GM19193 (cell line): Measurements from ENCODE around the gene DENND4C.

ENCODE experiments used
- POLR2A ChIP-seq: IDR thresholded peaks from 4 replicates; pipeline ENCODE4 v1.6.1; 2011; ENCODE audit not compliant: insufficient read depth, insufficient read length; ENCODE audit errors: extremely low read depth

DENND4C gene

DNA sequence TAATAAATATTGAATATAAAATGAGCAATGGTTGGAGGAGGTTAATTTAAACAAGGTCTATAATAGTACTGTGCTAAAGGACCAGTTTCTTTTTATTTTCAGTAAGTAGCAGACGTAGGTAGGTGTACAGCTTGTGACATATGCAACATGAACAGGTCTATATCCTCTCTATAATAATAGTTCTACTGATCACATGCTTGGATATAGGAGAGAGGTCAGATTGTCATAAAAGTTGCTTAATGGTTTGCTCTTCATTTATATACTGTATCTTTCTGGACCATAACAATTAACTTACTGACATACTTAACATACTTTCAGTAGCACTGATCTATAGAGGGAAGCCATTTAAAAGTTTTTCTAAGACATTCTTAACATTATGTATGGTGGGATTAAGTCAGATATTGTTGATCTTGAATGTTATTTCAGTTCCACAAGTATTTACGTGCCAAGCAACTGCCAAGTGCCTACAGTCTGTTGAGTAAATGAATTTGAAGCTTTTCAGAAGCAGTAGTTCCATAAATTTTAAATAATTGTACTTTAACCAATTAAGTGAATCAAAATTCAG lies 68.0 kb downstream of the DENND4C start:
- TF ChIP-seq POLR2A, result no peak

DNA sequence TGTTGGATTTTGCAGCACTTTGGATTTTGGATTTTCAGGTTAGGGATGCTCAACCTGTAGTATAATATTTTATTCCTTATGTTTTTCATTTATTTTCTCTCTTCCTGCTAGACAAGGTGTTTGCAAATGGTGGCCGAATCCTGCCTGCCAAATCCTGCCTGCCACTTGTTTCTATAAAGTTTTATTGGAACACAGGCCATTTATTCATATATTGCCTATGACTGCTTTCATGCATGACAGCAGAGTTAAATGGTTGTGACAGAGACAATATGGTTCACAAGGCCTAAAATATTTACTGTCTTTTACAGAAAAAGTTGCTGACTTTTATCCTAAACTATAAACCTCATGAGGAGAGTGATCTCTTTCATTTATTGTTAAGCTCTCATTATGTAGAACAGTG lies 72.7 kb downstream of the DENND4C start:
- no peak for TF ChIP-seq POLR2A

DNA sequence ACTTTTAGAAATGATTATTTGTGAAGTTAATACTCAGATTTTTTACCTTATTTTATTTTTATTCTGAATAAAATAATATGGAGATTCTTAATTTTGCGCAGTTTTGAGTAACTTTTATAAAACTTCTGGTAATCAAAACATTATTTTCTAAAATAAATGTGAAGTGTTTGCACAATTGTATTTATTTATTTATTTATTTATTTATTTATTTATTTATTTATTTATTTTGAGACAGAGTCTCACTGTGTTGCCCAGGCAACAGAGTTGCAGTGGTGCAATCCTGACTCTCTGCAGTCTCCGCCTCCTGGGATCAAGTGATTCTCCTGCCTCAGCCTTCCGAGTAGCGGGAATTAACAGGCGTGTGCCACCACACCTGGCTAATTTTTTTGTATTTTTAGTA lies 76.1 kb downstream of the DENND4C start:
- TF ChIP-seq POLR2A, result no peak

DNA sequence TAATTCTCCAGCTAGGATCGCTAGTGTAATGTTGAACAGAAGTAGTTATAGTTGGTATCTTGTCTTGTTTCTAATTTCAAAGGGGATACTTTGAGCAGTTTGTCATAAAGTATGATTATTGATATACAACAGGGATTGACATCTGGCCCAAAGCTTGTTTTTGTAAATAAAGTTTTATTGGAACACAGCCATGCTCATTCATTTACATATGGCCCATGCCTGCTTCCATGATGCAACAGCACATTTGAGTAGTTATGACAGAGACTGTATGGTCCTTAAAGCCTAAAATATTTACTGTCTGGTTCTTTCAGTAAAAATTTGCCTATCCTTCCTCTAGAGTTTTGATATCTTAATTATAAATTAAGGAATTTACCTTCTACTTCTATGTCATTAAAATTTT lies 79.8 kb downstream of the DENND4C start:
- TF ChIP-seq POLR2A, result no peak

DNA sequence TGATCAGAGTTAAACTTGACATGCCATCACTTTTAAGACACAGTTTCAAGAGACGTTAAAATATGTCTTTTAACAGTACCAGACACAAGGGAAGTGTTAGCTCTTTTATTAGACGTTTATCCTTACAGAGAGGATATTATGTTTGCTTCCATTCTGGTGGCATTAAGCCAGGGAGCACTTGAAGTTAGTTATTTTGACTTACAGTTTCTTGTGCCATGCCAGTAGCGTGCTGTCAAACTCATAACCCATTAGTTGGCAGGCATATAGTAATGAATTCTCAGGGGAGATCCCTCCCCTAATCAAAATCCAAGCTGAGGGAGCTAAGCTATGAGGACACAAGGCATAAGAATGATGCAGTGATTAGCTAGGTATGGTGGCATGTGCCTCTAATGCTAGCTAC lies 83.1 kb downstream of the DENND4C start:
- no peak for TF ChIP-seq POLR2A

DNA sequence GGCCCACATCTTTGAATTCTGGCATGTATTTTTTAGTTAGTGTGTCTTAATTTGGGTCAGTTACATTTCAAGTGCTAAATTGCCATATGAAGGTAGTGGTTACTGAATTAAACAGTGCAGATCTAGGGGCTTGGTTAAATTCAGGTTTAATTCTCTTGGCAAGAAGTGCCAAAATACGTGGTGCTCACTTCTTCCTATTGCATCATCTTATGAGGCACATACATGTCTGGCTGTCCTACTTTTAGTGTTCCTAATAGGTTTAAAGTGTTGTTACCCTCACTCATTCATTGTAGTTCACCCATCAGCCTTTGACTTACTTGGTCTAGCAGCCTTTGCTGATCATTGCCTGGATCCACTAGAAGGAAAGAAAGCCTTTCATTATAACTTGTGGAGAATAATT lies 90.0 kb downstream of the DENND4C start:
- TF ChIP-seq POLR2A, result no peak

DNA sequence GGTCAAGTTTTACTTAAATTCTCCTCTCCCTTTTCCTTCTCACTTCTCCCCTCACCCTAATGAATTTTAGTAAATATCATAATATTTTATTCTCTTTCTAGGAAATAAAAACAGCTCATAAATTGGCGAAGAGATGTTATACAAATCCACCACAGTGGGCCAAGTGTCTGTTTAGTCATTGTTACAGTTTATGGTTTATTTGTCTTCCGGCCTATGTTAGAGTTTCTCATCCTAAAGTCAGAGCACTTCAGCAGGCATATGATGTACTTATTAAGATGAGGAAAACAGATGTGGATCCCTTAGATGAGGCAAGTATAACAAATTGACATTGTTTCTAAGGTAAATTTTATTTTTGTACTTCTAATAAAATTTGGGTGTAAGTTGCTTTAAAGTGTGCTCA lies 101.4 kb downstream of the DENND4C start:
- TF ChIP-seq POLR2A, result no peak

DNA sequence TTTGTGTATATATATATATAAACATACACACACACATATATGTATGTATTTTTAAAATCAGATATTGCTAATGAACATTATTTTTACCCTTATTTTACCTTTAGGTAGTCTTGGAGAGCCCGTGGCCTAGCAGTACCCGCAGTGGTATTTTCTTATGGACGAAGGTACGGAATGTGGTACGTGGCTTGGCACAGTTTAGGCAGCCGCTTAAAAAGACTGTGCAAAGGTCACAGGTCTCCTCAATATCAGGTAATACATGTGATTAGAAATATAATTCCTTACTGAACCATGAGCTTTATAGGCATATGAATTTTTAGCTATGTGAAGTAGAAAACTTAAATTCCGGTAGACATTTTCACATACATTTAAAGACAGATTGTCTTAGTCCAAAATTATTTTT lies 105.7 kb downstream of the DENND4C start:
- TF ChIP-seq POLR2A, result no peak

DNA sequence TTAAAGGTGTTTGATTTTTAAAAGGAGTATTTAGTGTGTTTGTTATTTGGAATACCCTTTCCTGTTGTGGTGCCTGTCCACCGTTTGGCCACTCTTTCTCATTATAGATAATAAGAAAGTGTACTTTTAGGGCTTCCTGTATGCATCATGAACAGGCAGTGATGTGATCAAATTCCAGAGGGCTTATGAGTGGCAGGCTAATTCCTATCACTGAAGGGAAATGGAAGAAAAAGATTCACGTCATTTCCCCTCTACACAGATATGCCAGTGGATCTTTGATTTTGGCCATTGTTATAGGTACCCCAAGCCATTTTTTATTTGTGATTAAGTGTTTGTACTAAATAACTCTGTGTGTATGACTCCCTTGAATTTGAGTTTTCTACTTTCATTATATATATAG lies 112.5 kb downstream of the DENND4C start:
- no peak for TF ChIP-seq POLR2A

DNA sequence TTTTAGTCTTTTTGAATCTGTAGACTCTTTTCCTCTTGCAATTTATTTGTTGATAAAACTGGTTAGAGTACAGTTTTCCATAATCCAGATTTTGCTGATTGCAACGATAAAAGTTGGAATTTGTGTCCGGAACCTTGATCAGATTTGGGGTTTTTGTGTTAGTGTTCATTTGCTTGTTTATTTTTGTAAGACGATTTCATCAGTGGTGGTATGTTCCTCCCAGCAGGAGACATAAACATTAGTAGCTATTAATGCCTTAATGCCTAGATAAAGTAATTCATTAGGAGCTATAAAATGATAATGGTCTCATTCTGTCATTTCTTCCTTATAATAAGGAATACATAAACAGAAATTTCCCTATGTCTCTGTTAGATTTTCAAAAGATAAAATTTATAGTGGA lies 128.2 kb downstream of the DENND4C start:
- TF ChIP-seq POLR2A, result no peak

DNA sequence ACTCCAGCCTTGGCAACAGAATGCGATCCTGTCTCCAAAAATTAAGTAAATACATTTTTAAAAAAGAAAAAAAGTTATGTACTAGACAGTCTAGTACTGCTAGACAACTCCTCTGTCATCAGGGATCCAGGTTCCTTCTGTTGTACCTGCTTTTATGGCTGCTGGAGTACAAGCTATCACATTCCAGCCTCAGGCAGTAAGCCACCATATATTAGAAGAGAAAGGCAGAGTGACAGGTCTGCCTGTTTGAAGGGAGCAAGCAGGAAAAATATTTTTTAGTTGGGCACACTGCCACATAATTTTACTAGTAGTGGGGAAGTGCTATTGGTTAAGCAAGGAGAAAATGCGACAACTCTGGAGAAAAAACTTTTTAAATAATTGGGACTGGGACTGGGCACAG lies 138.6 kb downstream of the DENND4C start:
- TF ChIP-seq POLR2A, result no peak

DNA sequence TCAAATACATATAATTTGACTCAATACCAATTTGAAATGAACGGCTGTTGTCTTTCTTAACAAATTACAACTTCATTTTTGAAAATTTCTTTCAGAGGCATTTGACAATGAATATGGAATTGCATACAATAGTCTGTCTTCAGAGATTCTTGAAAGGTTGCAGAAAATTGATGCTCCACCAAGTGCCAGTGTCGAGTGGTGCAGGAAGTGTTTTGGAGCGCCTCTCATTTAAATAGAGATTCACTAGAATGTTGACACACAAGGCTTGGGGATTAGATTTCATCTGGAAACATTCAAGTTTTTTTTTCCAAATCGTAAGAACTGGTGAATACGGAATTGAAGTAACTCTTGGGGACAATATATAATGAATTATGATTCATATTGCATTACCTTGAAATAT lies 141.4 kb downstream of the DENND4C start:
- TF ChIP-seq POLR2A, result no peak

DNA sequence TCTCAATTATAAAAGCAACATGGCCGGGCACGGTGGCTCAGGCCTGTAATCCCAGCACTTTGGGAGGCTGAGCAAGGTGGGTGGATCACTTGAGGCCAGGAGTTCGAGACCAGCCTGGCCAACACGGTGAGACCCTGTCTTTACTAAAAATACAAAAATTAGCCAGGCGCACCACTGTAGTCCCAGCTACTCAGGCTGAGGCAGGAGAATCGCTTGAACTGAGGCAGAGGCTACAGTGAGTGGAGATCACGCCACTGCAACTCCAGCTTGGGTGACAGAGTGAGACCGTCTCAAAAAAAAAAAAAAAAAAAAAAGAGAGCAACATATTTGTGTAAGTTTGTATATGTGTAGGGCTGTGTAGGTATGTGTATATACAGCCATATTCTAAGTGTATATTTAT lies 142.1 kb downstream of the DENND4C start:
- TF ChIP-seq POLR2A, result no peak

DNA sequence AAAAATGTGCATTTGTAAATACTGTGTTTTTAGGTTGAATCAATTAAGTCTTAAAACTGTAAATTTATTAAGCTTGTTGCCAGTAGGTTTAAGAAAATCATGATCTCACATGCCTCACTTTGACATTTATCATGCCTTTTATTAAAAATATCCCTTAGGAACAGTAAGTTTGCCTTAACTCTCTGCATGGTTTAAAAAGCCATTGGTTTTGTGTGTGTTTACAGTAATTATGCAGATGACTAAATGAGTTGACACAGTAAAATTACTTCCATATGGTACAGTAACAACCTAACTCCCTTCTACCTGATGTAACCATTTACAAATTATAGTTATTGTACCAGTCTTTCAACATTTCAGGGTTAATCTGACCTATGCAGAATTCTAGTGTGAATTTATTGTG lies 143.0 kb downstream of the DENND4C start:
- TF ChIP-seq POLR2A, result no peak

DNA sequence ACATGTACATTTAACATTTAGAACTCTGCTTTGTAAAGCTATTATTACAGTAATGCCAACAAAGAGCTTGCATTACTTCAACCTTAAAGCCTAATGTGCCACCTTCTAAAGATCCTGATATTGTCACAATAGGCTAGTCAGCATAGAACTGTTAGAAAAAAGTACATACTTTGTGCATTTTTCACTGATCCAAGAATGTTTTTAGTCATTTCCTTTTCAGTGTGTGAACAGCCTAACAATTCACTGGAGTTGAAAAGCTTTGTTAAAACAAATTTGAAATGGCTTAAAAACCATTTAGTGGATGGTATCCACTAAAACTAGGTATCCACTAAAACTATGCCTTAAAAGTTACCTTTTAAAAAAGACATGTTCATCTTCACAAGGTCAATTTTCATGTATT lies 145.0 kb downstream of the DENND4C start:
- TF ChIP-seq POLR2A, result no peak

DNA sequence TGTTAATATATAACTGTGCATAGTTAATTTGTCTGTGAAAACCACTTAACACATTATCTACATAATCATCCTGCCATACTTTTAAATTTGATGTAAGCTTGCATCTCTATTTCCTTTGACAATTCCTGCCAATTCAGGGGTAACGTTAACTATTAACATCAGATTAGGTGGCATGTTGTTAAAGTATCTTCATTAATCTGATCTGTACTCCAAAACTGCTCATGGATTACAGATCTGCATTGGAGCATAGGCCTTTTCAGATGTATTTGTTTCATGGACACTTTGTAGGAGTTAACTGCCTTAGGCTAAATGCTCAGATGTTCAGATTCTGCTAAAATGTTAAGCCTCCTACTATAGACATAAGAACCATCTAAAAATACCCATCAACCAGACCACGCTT lies 146.4 kb downstream of the DENND4C start:
- no peak for TF ChIP-seq POLR2A

DNA sequence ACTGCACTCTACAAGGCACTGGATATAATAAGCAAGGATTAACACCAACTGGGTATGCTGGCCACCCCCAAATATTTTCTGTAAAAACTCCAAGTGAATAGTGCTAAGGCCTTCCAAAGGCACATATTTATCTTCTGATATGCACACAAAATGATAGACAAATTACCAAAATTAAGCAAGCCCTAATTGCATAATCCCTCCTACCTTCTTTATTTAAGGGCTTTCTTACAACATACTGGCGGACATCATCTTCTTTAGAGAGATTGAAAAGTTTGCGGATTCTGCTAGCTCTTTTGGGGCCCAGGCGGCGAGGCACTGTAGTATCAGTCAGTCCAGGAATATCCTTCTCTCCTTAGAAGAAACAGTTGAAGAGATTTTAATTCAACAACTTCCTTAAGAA lies 147.7 kb downstream of the DENND4C start:
- TF ChIP-seq POLR2A, result no peak
